Uterus (tissue), 4 donors: ENCODE data around the gene NBAS. TPM values are rescaled to one million over a fixed set of nuclear protein-coding genes. Genes with fewer than 3 reads are reported as not detected.

Source experiments
- DNase-seq, 2 donors: peaks; one replicate each; pipeline ENCODE4 v3.0.0-alpha.2; 2019 to 2020
- H3K27ac ChIP-seq, 2 donors: fragments of 200-600 bp; sonication (generic); 1 replicate in 1 of 2; 2 replicates in 1 of 2; pipeline ENCODE4 v1.5.1; 2016 to 2018
- H3K27me3 ChIP-seq, 2 donors: fragments of 200-600 bp; sonication (generic); one replicate each; pipeline ENCODE4 v1.5.1; 2018 to 2019; ENCODE audit warnings: control low read depth in 1 of 2
- H3K36me3 ChIP-seq, 2 donors: fragments of 200-600 bp; sonication (generic); one replicate each; pipeline ENCODE4 v1.5.1; 2019; ENCODE audit warnings: control low read depth in 1 of 2
- H3K4me1 ChIP-seq, 2 donors: fragments of 200-600 bp; sonication (generic); one replicate each; pipeline ENCODE4 v1.5.1; 2018 to 2019; ENCODE audit warnings: control low read depth in 1 of 2
- H3K4me3 ChIP-seq, 2 donors: fragments of 200-600 bp; sonication (generic); 1 replicate in 1 of 2; 2 replicates in 1 of 2; pipeline ENCODE4 v1.5.1; 2018 to 2019; ENCODE audit warnings: mild to moderate bottlenecking in 1 of 2
- H3K9me3 ChIP-seq, 2 donors: fragments of 200-600 bp; sonication (generic); one replicate each; pipeline ENCODE4 v1.5.1; 2019; ENCODE audit warnings: control low read depth in 1 of 2
- POLR2A ChIP-seq, 2 donors: fragments of 450-650 bp; IDR thresholded peaks; one replicate each; pipeline ENCODE4 v1.6.1; 2016; ENCODE audit warnings: antibody characterized with exemption in 2 of 2, mild to moderate bottlenecking in 1 of 2, moderate library complexity in 1 of 2
- intact Hi-C: fragments of 100-400 bp; cut with DNase I; formaldehyde crosslinking; loops from one replicate; pipeline ENCODE4 v1.15.1; 2023; ENCODE audit warnings: low total_unique reads
- total RNA-seq, 4 donors: library from RNA; depleted of rRNA in 3 of 4; stranded (reverse); fragments of >200 nt in 3 of 4; gene quantifications; one replicate each; pipeline versions ENCODE4 v1.1.0 to v1.2.4, GENCODE V29; 2014 to 2023
- TF ChIP-seq, protein P1 (sequence below), 4 experiments: fragments of 200-600 bp in 2 of 4; fragments of 450-650 bp in 2 of 4; sonication (generic) in 2 of 4; IDR thresholded peaks; one replicate each; pipeline ENCODE4 v1.5.1; 2016 to 2019; ENCODE audit warnings: antibody characterized with exemption in 4 of 4, mild to moderate bottlenecking in 2 of 4, moderate library complexity in 1 of 4
- donor health status: DM: yes; HTN: yes; CAD: no.

Gene NBAS
- total RNA-seq, 4 donors from 2014 or later: 36.2 to 93.5 (median 49.5) TPM

DNA sequence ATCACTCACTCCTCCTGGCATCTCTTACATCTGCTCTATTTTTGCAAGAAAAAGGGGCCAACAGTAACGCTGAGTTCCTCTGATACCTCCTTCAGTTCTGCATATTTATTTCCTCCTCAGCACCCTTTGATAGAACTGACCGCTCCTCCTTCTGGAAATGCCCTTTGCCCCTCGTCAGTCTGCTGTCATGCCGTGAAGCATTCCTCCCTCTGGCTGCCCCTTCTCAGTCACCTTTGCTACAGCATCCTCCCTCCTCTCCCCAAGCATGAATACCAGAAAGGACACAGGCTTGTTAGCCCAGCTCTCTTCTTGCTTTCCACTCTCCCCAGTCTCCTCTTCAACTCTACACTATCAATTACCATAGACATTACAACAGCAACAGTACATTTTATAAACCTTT lies 135.4 kb downstream of the NBAS start:
- H3K27me3 ChIP-seq: no peaks in the 10 kb centered on the region
- DNase-seq: no peak
- TF ChIP-seq, protein P1, sequence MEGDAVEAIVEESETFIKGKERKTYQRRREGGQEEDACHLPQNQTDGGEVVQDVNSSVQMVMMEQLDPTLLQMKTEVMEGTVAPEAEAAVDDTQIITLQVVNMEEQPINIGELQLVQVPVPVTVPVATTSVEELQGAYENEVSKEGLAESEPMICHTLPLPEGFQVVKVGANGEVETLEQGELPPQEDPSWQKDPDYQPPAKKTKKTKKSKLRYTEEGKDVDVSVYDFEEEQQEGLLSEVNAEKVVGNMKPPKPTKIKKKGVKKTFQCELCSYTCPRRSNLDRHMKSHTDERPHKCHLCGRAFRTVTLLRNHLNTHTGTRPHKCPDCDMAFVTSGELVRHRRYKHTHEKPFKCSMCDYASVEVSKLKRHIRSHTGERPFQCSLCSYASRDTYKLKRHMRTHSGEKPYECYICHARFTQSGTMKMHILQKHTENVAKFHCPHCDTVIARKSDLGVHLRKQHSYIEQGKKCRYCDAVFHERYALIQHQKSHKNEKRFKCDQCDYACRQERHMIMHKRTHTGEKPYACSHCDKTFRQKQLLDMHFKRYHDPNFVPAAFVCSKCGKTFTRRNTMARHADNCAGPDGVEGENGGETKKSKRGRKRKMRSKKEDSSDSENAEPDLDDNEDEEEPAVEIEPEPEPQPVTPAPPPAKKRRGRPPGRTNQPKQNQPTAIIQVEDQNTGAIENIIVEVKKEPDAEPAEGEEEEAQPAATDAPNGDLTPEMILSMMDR (IDR thresholded peaks at IDR 0.05): no peak
- TF ChIP-seq POLR2A (IDR thresholded peaks at IDR 0.05): no peak
- H3K36me3 ChIP-seq: no peaks in the 10 kb centered on the region
- intact Hi-C loops: no loop called here
- no peaks in the 10 kb centered on the region for H3K9me3 ChIP-seq
- H3K4me3 ChIP-seq: no peak overlapping the region
- no peak overlapping the region for H3K27ac ChIP-seq
- no peaks in the 10 kb centered on the region for H3K4me1 ChIP-seq

DNA sequence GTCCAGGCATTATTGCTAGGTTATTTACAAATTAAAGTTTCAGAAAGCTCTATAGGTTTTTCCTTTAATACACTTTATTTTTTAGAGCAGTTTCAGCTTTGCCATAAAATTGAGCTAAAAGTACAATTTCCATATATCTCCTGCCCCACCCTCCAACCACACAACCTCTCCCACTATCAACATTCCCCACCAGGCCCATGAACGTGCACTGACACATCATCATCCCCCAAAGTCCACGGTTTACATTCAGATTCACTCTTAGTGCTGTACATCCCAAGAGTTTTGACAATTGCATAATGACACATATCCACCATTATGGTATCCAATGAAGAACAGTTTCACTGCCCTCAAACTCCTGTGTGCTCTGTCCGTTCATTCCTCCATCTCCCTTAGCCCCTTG lies 139.4 kb downstream of the NBAS start:
- Histone ChIP-seq H3K4me1 (no peaks in the 10 kb centered on the region), H3K27me3 (no peaks in the 10 kb centered on the region), H3K9me3 (no peaks in the 10 kb centered on the region), H3K36me3 (no peaks in the 10 kb centered on the region), H3K27ac (no peak overlapping the region), H3K4me3 (no peak overlapping the region)
- no peak for TF ChIP-seq POLR2A (IDR thresholded peaks at IDR 0.05)
- TF ChIP-seq, protein P1 (IDR thresholded peaks at IDR 0.05): no peak
- intact Hi-C loops: no loop called here
- no peak for DNase-seq

DNA sequence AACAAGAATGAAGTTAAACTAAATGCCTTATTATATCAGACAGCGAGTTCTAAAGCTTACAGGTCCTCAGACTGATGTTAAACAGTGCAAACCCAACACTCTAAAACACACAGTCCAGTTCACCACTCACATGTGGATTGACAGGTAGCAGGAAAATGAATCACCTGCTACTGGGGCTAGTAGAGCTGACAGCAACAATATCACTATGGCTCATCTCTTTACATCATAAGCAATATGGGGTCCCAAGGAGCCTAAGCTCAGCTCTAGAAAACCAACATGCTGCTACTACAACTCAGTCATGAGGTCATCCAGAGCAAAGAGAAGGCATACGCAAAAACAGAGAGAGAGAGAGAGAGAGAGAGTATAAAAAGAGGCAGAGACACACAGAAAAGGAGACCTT lies 145.4 kb downstream of the NBAS start:
- TF ChIP-seq POLR2A (IDR thresholded peaks at IDR 0.05): no peak
- TF ChIP-seq, protein P1 (IDR thresholded peaks at IDR 0.05): no peak
- no peaks in the 10 kb centered on the region for H3K9me3 ChIP-seq
- H3K27ac ChIP-seq: no peak overlapping the region
- no peaks in the 10 kb centered on the region for H3K36me3 ChIP-seq
- no peaks in the 10 kb centered on the region for H3K4me1 ChIP-seq
- intact Hi-C loops: no loop called here
- no peak overlapping the region for H3K4me3 ChIP-seq
- H3K27me3 ChIP-seq: no peaks in the 10 kb centered on the region
- DNase-seq: no peak

DNA sequence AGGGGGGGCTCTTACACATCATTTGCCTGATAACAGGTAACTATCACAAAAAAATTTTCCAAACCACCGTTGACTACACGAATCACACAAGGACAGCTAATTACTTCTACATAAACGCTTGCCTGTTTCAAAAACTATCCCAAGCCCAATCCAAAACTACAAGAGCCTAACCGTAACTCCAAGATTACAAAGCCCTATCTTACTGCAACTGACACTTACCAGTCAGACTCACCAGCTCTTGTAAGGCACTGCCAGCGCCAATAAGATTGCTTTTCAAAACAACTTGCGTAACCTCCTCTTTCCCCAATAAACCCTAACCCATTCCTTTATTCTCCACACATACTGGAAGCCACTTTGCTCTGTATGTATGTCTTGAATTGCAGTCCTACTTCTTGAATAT lies 148.4 kb downstream of the NBAS start:
- Histone ChIP-seq H3K36me3 (no peaks in the 10 kb centered on the region), H3K27me3 (no peaks in the 10 kb centered on the region), H3K27ac (no peak overlapping the region), H3K4me3 (no peak overlapping the region), H3K4me1 (no peaks in the 10 kb centered on the region), H3K9me3 (no peaks in the 10 kb centered on the region)
- DNase-seq: no peak
- intact Hi-C loops: no loop called here
- no peak for TF ChIP-seq POLR2A (IDR thresholded peaks at IDR 0.05)
- TF ChIP-seq, protein P1 (IDR thresholded peaks at IDR 0.05): no peak

DNA sequence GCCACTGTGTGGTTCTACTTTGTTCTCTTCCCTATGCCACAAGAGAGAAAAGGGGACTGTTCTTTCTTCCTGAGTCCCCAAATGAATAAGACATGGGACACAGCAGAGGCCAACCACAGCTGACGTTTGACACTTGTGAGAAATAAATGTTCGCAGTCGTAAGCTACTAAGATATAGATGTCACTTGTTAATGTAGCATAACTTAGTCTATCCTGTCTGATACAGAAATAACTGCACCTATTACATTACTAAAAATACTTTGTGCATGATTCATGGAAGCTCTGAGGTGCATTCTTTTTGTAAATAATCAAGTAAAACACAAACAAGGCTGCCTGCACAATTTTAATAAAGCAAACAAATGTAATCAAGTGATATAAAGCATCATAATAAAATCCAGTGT lies 148.8 kb downstream of the NBAS start:
- H3K4me1 ChIP-seq: no peaks in the 10 kb centered on the region
- intact Hi-C loops: no loop called here
- H3K4me3 ChIP-seq: no peak overlapping the region
- H3K9me3 ChIP-seq: no peaks in the 10 kb centered on the region
- TF ChIP-seq, protein P1 (IDR thresholded peaks at IDR 0.05): no peak
- no peak for TF ChIP-seq POLR2A (IDR thresholded peaks at IDR 0.05)
- H3K27me3 ChIP-seq: no peaks in the 10 kb centered on the region
- DNase-seq: no peak
- no peak overlapping the region for H3K27ac ChIP-seq
- no peaks in the 10 kb centered on the region for H3K36me3 ChIP-seq
